Osteoblast (primary cell): ENCODE measurements around the gene SMIM13. TPM values are rescaled to one million over a fixed set of nuclear protein-coding genes. Genes with fewer than 3 reads are reported as not detected.

Experiments
- DNase-seq: peaks from one replicate; pipeline ENCODE4 v3.0.0; 2011; ENCODE audit warnings: low spot score, mixed read lengths; ENCODE audit not compliant: insufficient read length; ENCODE audit errors: missing footprints
- H2AFZ ChIP-seq: 2 replicates; pipeline ENCODE4 v1.6.0; 2011; ENCODE audit warnings: mild to moderate bottlenecking, low read length
- H3K27ac ChIP-seq: 2 replicates; pipeline ENCODE4 v1.5.1; 2011; ENCODE audit warnings: mild to moderate bottlenecking, low read depth, low read length, moderate library complexity
- H3K27me3 ChIP-seq: 2 replicates; pipeline ENCODE4 v1.6.0; 2012; ENCODE audit warnings: mild to moderate bottlenecking, control low read depth, inconsistent platforms, low read length, moderate library complexity; ENCODE audit not compliant: insufficient read depth
- H3K36me3 ChIP-seq: 2 replicates; pipeline ENCODE4 v1.5.1; 2011; ENCODE audit warnings: mild to moderate bottlenecking, low read length, control low read depth, moderate library complexity; ENCODE audit not compliant: insufficient read depth
- H3K4me1 ChIP-seq: 2 replicates; pipeline ENCODE4 v1.5.1; 2011; ENCODE audit warnings: mild to moderate bottlenecking, low read length, control low read depth, moderate library complexity; ENCODE audit not compliant: insufficient read depth
- H3K4me2 ChIP-seq: 2 replicates; pipeline ENCODE4 v1.6.0; 2011; ENCODE audit warnings: mild to moderate bottlenecking, low read length; ENCODE audit not compliant: insufficient read depth
- H3K4me3 ChIP-seq: fragments of 200-600 bp; sonication (generic); 3 replicates; pipeline ENCODE4 v1.5.1; 2012; ENCODE audit warnings: mild to moderate bottlenecking, low read length, inconsistent platforms; ENCODE audit not compliant: insufficient read depth
- H3K79me2 ChIP-seq: 2 replicates; pipeline ENCODE4 v1.6.0; 2012; ENCODE audit warnings: mild to moderate bottlenecking, low read length, control low read depth, inconsistent platforms; ENCODE audit not compliant: insufficient read depth
- H3K9me3 ChIP-seq: 2 replicates; pipeline ENCODE4 v1.5.1; 2011; ENCODE audit warnings: low read depth, low read length, control low read depth
- H4K20me1 ChIP-seq: 2 replicates; pipeline ENCODE4 v1.6.0; 2012; ENCODE audit warnings: mild to moderate bottlenecking, low read length, control low read depth; ENCODE audit not compliant: insufficient read depth
- total RNA-seq: library from RNA; depleted of rRNA; stranded (reverse); fragments of >200 nt; gene quantifications from 2 replicates; pipeline ENCODE4 v1.2.3, GENCODE V29; 2012
- TF ChIP-seq, protein P1 (sequence below): IDR thresholded peaks from 2 replicates; pipeline ENCODE4 v1.5.1; 2011; ENCODE audit warnings: mild to moderate bottlenecking, low read depth, low read length, moderate library complexity; ENCODE audit errors: extremely low read depth

Gene SMIM13
- total RNA-seq, 1 donor, result 8.3 TPM

DNA sequence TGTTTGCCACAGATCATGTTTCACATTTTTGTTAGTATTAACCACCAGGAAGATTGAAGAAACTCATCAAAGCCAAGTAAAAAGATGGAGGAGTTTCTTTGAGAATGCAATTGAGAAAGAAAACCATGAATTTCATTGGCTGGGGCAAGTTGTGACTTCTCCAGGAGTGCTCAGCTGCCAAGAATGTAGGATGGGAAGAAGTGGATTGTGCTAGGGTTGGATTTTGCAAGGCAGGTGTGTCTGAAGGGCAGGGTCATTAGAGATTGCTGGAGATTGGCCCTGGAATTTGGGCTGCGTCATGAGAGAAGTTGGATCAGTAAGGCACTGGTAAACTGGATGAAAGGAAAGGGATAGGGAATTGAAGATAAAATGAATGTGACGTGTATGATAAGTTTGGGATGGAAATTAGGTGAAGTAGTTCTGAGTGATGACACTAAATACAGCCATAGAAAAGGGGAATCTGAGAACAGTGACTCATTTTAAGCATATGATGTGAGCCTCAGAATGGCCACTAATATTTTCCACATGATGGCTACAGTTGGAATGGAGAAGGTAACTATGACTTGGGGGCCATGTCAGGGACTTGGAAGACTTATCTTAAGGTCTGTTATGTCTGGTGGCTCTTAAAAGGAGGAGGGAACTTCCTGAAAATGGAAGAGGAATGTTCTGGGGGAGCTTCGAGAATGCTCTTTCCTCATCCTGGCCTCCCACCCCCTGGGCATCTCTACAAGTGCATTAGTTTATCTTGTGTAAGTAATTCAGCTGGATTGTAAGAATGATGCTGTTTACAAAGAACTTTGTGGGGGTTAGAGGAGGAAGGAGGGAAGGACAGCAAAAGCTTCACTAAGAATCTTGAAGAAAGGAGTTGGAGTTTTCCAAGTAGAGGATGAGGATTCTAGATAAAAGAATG lies 45.7 kb downstream of the SMIM13 start:
- H2AFZ ChIP-seq, result no peak overlapping the region
- peaks cover 13% of the 10 kb centered on the region for H3K36me3 ChIP-seq
- no peak overlapping the region for H3K4me3 ChIP-seq
- no peaks in the 10 kb centered on the region for H4K20me1 ChIP-seq
- no peaks in the 10 kb centered on the region for H3K79me2 ChIP-seq
- no peak overlapping the region for H3K27ac ChIP-seq
- H3K4me1 ChIP-seq, result peaks cover 8% of the 10 kb centered on the region
- no peak overlapping the region for H3K4me2 ChIP-seq
- no peaks in the 10 kb centered on the region for H3K9me3 ChIP-seq
- TF ChIP-seq, protein P1, sequence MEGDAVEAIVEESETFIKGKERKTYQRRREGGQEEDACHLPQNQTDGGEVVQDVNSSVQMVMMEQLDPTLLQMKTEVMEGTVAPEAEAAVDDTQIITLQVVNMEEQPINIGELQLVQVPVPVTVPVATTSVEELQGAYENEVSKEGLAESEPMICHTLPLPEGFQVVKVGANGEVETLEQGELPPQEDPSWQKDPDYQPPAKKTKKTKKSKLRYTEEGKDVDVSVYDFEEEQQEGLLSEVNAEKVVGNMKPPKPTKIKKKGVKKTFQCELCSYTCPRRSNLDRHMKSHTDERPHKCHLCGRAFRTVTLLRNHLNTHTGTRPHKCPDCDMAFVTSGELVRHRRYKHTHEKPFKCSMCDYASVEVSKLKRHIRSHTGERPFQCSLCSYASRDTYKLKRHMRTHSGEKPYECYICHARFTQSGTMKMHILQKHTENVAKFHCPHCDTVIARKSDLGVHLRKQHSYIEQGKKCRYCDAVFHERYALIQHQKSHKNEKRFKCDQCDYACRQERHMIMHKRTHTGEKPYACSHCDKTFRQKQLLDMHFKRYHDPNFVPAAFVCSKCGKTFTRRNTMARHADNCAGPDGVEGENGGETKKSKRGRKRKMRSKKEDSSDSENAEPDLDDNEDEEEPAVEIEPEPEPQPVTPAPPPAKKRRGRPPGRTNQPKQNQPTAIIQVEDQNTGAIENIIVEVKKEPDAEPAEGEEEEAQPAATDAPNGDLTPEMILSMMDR, result no peak
- H3K27me3 ChIP-seq, result no peaks in the 10 kb centered on the region
- DNase-seq, result peak; percentile 67

DNA sequence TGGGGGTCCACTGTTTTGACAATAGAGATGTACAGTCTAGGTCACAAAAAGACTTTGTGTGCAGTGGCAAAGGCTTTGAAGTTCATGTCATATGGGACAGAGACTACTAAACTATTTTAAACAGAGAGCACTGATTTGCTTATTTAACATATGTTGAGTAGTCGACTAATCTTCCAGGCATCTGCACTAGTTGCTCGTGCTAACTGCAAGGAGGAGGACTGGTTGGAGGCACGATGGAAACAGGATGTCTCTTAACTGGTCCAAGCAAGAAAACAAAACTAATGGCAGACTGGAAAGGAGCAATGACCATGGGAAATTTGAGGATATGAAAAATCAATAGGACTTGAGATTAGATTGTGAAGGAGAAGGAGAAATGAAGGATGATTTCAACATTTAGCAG lies 46.4 kb downstream of the SMIM13 start:
- DNase-seq, result no peak
- Histone ChIP-seq H3K4me3 (no peak overlapping the region), H4K20me1 (no peaks in the 10 kb centered on the region), H3K27me3 (no peaks in the 10 kb centered on the region), H3K79me2 (no peaks in the 10 kb centered on the region), H3K36me3 (peaks cover 6% of the 10 kb centered on the region), H3K9me3 (no peaks in the 10 kb centered on the region), H3K27ac (no peak overlapping the region), H3K4me2 (no peak overlapping the region), H2AFZ (no peak overlapping the region), H3K4me1 (peaks cover 8% of the 10 kb centered on the region)
- TF ChIP-seq, protein P1, result no peak

DNA sequence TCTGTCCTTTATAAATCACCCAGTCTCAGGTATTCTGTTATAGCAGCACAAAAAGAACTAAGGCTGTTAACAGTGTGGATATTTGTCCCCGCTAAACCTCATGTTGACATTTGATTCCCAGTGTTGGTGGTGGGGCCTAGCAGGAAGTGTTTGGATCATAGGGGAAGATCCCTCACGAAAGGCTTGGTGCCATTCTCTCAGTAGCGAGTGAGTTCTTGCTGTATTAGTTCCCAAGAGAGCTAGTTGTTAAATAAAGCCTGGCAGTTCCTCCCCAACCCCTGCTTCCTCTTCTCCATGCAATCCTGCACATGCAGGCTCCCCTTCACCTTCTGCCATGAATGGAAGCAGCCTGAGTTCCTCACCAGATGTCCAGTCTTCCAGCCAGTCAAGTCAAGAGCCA lies 47.7 kb downstream of the SMIM13 start:
- Histone ChIP-seq H3K36me3 (no peaks in the 10 kb centered on the region), H3K4me1 (peaks cover 8% of the 10 kb centered on the region), H2AFZ (no peak overlapping the region), H3K27me3 (no peaks in the 10 kb centered on the region), H4K20me1 (no peaks in the 10 kb centered on the region), H3K9me3 (no peaks in the 10 kb centered on the region), H3K79me2 (no peaks in the 10 kb centered on the region), H3K27ac (no peak overlapping the region), H3K4me2 (no peak overlapping the region), H3K4me3 (no peak overlapping the region)
- TF ChIP-seq, protein P1, result no peak
- DNase-seq, result no peak

DNA sequence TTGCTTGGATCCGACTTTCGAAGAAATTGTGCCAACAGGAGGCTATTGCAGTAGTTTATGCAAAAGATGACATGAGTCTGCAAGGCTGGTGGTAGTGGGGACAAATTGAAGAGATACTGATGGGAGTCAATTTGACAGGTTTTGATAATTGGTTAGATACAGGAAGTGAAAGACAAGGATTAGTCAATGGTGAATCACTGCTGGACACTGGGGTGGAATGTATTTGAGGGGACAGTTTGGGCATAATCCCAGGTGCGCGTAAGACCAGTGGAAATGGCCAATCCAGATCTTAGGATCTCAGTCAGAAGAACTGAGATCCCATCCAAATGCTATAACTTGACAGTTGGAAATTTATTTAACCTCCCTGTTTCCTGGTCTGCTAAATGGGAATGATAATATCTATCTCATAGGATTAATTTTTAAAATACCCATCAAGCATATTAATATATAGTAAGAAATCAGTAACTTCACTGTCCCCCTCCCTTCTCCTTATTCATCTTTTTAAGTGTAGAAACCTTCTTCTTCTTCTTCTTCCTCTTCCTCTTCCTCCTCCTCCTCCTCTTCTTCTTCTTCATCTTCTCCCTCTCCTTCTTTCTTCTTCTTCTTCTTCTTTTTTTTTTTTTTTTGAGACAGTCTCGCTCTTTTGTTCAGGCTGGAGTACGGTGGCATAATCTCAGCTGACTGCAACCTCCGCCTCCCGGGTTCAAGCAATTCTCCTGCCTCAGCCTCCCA lies 48.8 kb downstream of the SMIM13 start:
- H3K9me3 ChIP-seq, result no peaks in the 10 kb centered on the region
- TF ChIP-seq, protein P1, result no peak
- H3K36me3 ChIP-seq, result no peaks in the 10 kb centered on the region
- no peaks in the 10 kb centered on the region for H3K79me2 ChIP-seq
- no peak for DNase-seq
- H3K27ac ChIP-seq, result no peak overlapping the region
- H2AFZ ChIP-seq, result no peak overlapping the region
- no peak overlapping the region for H3K4me2 ChIP-seq
- H3K4me3 ChIP-seq, result no peak overlapping the region
- no peaks in the 10 kb centered on the region for H4K20me1 ChIP-seq
- H3K27me3 ChIP-seq, result no peaks in the 10 kb centered on the region
- H3K4me1 ChIP-seq, result peaks cover 8% of the 10 kb centered on the region
